ENCODE data around the gene MAP2K5.

MAP2K5 gene

GRCh38 chr15:67758619-67759300 lies 216.3 kb downstream of the MAP2K5 start:
- TF ChIP-seq CTCF (conservative IDR thresholded peaks at IDR 0.05): no peak
- H3K27ac ChIP-seq: no peak overlapping the region

GRCh38 chr15:67760901-67761300 lies 218.4 kb downstream of the MAP2K5 start:
- peak overlapping the region; percentile 58 for H3K27ac ChIP-seq
- no peak for TF ChIP-seq CTCF (conservative IDR thresholded peaks at IDR 0.05)

DNA sequence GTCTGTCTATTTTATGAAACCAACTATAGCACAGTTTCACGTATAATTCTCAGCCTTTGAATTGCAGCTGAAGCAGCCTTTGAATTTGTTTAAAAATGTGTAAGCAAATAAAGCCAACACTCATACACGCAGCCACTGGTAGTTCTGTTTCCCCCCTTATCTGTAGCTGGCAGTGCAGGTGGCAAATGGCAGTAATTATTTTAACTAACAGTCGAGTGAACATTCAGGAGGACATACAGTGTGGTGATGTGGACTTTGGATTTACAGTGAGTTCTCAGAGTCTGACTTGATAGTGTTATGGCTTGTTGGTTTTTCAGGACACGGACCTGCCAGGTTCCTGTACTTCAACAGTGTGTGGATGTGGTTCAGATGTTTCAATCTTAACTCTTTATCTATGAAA lies 218.8 kb downstream of the MAP2K5 start:
- no peak for TF ChIP-seq CTCF (conservative IDR thresholded peaks at IDR 0.05)
- peak overlapping the region; percentile 58 for H3K27ac ChIP-seq

GRCh38 chr15:67762610-67763368 lies 220.3 kb downstream of the MAP2K5 start:
- 0 out of 2 replicates have a peak overlapping the region, but pooled peaks have one; percentile 58 for H3K27ac ChIP-seq
- TF ChIP-seq CTCF (conservative IDR thresholded peaks at IDR 0.05): no peak

DNA sequence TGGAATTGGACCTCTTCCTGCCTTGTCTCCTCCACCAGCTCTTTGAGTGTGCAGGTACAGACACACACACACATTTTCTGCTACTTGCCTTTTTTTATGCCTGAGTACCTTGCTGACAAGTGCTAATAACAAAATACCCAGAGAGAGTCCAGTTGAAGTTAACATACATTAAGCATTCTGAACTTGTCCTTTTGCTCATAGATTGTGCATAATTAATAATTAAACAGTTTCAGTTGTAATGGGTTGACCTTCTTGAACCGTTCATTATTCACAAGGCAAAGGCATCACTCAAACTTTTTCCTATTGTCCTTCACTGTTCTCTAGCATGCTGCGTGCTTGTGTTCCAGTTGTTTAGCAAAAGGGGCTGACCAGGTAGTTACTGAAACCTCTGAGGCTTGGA lies 223.2 kb downstream of the MAP2K5 start:
- no peak overlapping the region for H3K27ac ChIP-seq
- no peak for TF ChIP-seq CTCF (conservative IDR thresholded peaks at IDR 0.05)

GRCh38 chr15:67766968-67767367 lies 224.5 kb downstream of the MAP2K5 start:
- H3K27ac ChIP-seq: no peak overlapping the region
- no peak for TF ChIP-seq CTCF (conservative IDR thresholded peaks at IDR 0.05)

- TF ChIP-seq CTCF (conservative IDR thresholded peaks at IDR 0.05): no peak
- H3K27ac ChIP-seq: peak overlapping the region; percentile 75
Measured at GRCh38 chr15:67768313-67768977, 225.9 kb downstream of the MAP2K5 start.
